ENCODE data around the gene PACSIN2. TPM values are rescaled to one million over a fixed set of nuclear protein-coding genes. Genes with fewer than 3 reads are reported as not detected.

Gene PACSIN2
- polyA plus RNA-seq, 2 of the 4 experiments (the other 2 are of a cell fraction), result 60.3 to 94.0 TPM

DNA sequence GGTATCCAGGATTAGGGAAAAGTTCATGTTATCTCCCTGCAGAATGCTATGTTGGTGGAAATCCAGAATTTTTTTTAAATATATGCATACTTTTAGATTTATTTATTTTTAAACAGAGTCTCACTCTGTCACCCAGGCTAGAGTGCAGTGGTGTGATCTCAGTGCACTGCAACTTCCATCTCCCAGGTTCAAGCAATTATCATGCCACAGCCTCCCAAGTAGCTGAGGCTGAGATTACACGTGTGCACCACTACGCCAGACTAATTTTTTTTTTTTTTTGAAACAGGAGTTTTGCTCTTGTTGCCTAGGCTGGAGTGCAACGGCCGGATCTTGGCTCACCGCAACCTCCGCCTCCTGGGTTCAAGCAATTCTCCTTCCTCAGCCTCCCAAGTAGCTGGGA is 2.6 kb downstream of the PACSIN2 start:
- Histone ChIP-seq H3K9me3 (no peaks in the 10 kb centered on the region), H3K27ac (no peak overlapping the region), H3K4me1 (peaks cover 55% of the 10 kb centered on the region), H3K4me2 (no peak overlapping the region; the same call in 2 of the 3 replicates), H3K4me3 (no peak overlapping the region)
- TF ChIP-seq ZNF302 (CRISPR knock-in tag; IDR thresholded peaks at IDR 0.05) (no peak), RCOR1 (IDR thresholded peaks at IDR 0.05; ENCODE audit: low read depth, low read length) (no peak), ZFP36 (IDR thresholded peaks at IDR 0.05; ENCODE audit: borderline replicate concordance, partially characterized antibody) (no peak), JUN (IDR thresholded peaks at IDR 0.05) (no peak), BHLHE40 (IDR thresholded peaks at IDR 0.05; ENCODE audit: low read depth, low read length) (no peak), ESRRA (IDR thresholded peaks at IDR 0.05; ENCODE audit: borderline replicate concordance, low read length) (no peak), RFX5 (IDR thresholded peaks at IDR 0.05) (no peak)
- TF ChIP-seq, protein P1, sequence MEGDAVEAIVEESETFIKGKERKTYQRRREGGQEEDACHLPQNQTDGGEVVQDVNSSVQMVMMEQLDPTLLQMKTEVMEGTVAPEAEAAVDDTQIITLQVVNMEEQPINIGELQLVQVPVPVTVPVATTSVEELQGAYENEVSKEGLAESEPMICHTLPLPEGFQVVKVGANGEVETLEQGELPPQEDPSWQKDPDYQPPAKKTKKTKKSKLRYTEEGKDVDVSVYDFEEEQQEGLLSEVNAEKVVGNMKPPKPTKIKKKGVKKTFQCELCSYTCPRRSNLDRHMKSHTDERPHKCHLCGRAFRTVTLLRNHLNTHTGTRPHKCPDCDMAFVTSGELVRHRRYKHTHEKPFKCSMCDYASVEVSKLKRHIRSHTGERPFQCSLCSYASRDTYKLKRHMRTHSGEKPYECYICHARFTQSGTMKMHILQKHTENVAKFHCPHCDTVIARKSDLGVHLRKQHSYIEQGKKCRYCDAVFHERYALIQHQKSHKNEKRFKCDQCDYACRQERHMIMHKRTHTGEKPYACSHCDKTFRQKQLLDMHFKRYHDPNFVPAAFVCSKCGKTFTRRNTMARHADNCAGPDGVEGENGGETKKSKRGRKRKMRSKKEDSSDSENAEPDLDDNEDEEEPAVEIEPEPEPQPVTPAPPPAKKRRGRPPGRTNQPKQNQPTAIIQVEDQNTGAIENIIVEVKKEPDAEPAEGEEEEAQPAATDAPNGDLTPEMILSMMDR (IDR thresholded peaks at IDR 0.05), result no peak
- DNase-seq (ENCODE audit: low read depth in 1 of 2, low spot score in 1 of 2) (no peak), FAIRE-seq (no peak), ATAC-seq (no peak)
- WGBS (ENCODE audit: missing lambda C conversion rate), result 96% methylated on average over 3 of the region's 6 CpGs
- ChIA-PET POLR2A (no interaction called here), CTCF (interaction anchor here (1.3 to 2.3 kb wide), 2 partner anchors 22 kb away, joined by 3 to 11 read pairs; no protein-coding TSS in a partner anchor)

DNA sequence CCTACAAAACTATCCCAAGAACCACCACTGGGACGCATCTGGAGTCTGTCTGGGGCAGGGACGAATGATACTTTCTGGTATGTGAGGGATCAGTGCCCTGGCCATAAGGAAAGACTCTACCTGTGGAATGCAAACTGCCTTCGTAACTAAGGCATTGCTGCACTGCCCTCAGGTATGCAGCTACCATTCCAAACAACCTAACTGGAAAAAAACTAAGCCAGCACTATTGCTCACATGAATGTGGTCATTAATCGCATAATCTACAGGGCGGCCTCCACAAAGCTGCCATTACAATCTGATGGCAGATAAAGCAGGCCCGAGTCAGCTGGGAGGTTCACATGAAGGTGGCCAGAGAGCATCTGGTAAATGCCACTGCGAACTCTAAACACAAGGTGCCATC is 3.9 kb downstream of the PACSIN2 start:
- Histone ChIP-seq H3K4me3 (no peak overlapping the region), H3K4me1 (peaks cover 67% of the 10 kb centered on the region), H3K4me2 (peak overlapping the region; percentile 23; the same call in 1 of the 3 replicates), H3K27ac (no peak overlapping the region), H3K9me3 (no peaks in the 10 kb centered on the region)
- WGBS (ENCODE audit: missing lambda C conversion rate), result 84% methylated on average over 7 of the region's 7 CpGs
- CTCF ChIA-PET, result no interaction called here
- TF ChIP-seq TP53 (CRISPR knock-in tag; IDR thresholded peaks at IDR 0.05) (no peak), ZSCAN20 (CRISPR knock-in tag; IDR thresholded peaks at IDR 0.05) (no peak), NPAS2 (CRISPR knock-in tag; IDR thresholded peaks at IDR 0.05; ENCODE audit: borderline replicate concordance) (no peak), FOSL2 (IDR thresholded peaks at IDR 0.05) (no peak), FOSL2 (CRISPR knock-in tag; IDR thresholded peaks at IDR 0.05) (no peak), USF2 (IDR thresholded peaks at IDR 0.05) (no peak), GATA3 (IDR thresholded peaks at IDR 0.05; ENCODE audit: borderline replicate concordance) (no peak), POLR2A (IDR thresholded peaks at IDR 0.05; ENCODE audit: low read length) (no peak), MAX (IDR thresholded peaks at IDR 0.05) (no peak), MAFK (IDR thresholded peaks at IDR 0.05; ENCODE audit: partially characterized antibody) (no peak), NR3C1 (IDR thresholded peaks at IDR 0.05) (no peak), RCOR1 (IDR thresholded peaks at IDR 0.05; ENCODE audit: low read depth, low read length) (no peak), E2F6 (IDR thresholded peaks at IDR 0.05; ENCODE audit: borderline replicate concordance, low read depth) (no peak)
- TF ChIP-seq, protein P2, sequence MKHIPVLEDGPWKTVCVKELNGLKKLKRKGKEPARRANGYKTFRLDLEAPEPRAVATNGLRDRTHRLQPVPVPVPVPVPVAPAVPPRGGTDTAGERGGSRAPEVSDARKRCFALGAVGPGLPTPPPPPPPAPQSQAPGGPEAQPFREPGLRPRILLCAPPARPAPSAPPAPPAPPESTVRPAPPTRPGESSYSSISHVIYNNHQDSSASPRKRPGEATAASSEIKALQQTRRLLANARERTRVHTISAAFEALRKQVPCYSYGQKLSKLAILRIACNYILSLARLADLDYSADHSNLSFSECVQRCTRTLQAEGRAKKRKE (CRISPR knock-in tag; IDR thresholded peaks at IDR 0.05; ENCODE audit: low read depth), result no peak
- TF ChIP-seq, protein P3, sequence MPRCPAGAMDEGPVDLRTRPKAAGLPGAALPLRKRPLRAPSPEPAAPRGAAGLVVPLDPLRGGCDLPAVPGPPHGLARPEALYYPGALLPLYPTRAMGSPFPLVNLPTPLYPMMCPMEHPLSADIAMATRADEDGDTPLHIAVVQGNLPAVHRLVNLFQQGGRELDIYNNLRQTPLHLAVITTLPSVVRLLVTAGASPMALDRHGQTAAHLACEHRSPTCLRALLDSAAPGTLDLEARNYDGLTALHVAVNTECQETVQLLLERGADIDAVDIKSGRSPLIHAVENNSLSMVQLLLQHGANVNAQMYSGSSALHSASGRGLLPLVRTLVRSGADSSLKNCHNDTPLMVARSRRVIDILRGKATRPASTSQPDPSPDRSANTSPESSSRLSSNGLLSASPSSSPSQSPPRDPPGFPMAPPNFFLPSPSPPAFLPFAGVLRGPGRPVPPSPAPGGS (IDR thresholded peaks at IDR 0.05), result no peak
- TF ChIP-seq, protein P4, sequence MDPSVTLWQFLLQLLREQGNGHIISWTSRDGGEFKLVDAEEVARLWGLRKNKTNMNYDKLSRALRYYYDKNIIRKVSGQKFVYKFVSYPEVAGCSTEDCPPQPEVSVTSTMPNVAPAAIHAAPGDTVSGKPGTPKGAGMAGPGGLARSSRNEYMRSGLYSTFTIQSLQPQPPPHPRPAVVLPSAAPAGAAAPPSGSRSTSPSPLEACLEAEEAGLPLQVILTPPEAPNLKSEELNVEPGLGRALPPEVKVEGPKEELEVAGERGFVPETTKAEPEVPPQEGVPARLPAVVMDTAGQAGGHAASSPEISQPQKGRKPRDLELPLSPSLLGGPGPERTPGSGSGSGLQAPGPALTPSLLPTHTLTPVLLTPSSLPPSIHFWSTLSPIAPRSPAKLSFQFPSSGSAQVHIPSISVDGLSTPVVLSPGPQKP (IDR thresholded peaks at IDR 0.05; ENCODE audit: low read depth, low read length), result no peak
- POLR2A ChIA-PET, result no interaction called here
- DNase-seq (ENCODE audit: low read depth in 1 of 2, low spot score in 1 of 2), result no peak
- FAIRE-seq, result no peak
- no peak for ATAC-seq

Measured in A549 (cell line).